ENCODE data around the gene NVL.

NVL gene

DNA sequence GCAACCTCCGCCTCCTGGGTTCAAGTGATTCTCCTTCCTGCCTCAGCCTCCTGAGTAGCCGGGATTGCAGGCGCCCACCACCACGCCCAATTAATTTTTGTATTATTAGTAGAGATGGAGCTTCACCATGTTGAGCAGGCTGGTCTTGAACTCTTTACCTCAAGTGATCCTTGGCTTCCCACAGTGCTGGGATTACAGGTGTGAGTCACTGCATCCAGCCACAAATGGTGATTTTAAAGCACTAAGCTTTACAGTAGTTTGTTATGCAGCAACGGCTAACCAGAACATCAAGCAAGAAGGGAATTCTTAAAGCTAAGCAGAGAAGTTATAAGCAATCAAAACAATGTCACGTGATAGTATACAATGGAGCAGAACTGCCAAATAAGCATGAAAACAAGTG, 65.7 kb downstream of the NVL start:
- TF ChIP-seq MAX (IDR thresholded peaks at IDR 0.05): no peak
- no peak for TF ChIP-seq TCF12 (IDR thresholded peaks at IDR 0.05; ENCODE audit: low read depth)
- no peak for TF ChIP-seq REST (IDR thresholded peaks at IDR 0.05; ENCODE audit: low read depth)

GRCh38 chr1:224262373-224263054, 67.5 kb downstream of the NVL start:
- TF ChIP-seq CREB1 (IDR thresholded peaks at IDR 0.05; ENCODE audit: low read depth) (no peak), YY1 (IDR thresholded peaks at IDR 0.05; ENCODE audit: low read depth) (no peak), NFIC (IDR thresholded peaks at IDR 0.05) (no peak), CEBPB (IDR thresholded peaks at IDR 0.05) (no peak)

DNA sequence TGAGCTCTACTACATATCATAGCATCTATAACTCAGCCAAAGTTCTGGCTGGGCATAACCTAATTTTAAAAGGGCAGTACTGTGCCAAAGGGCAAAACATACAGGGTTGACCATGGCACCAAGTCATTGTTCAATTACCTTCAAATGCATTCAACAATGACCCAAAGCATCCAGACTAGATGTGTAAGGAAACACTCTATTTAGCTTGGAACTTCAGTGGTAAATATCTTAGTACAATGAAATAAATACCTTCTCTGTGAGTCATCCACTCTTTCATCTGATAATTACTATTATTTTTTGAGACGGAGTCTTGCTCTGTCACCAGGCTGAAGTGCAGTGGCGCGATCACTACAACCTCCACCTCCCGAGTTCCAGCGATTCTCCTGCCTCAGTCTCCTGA, 70.0 kb downstream of the NVL start:
- TF ChIP-seq EP300 (IDR thresholded peaks at IDR 0.05; ENCODE audit: borderline replicate concordance) (no peak), RAD21 (IDR thresholded peaks at IDR 0.05; ENCODE audit: low read depth) (no peak), TAF1 (IDR thresholded peaks at IDR 0.05; ENCODE audit: low read depth) (no peak), EGR1 (IDR thresholded peaks at IDR 0.05) (no peak), ZBTB7A (IDR thresholded peaks at IDR 0.05; ENCODE audit: low read depth) (no peak), REST (IDR thresholded peaks at IDR 0.05; ENCODE audit: low read depth) (no peak)

DNA sequence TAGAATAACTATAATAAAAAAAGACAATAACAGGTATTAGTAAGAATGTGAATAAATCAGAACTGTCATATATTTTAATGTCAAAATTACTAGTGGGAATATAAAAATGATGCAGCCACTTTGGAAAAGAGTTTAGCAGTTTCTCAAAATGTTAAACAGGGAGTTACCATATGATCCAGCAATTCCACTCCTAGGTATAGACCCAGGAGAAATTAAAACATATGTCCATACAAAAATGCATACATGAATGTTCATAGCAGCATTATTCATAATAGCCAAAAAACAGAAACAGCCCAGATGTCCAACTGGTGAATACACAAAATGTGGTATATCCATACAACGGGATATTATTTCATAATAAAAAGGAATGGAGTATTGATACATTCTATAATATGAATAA, 71.6 kb downstream of the NVL start:
- no peak for TF ChIP-seq TEAD4 (IDR thresholded peaks at IDR 0.05)
- TF ChIP-seq FOXM1 (IDR thresholded peaks at IDR 0.05; ENCODE audit: borderline replicate concordance, low read depth): no peak
- TF ChIP-seq USF1 (IDR thresholded peaks at IDR 0.05): no peak
- TF ChIP-seq CREB1 (IDR thresholded peaks at IDR 0.05; ENCODE audit: low read depth): no peak
- no peak for TF ChIP-seq NFIC (IDR thresholded peaks at IDR 0.05)
- TF ChIP-seq REST (IDR thresholded peaks at IDR 0.05; ENCODE audit: low read depth): no peak
- TF ChIP-seq TAF1 (IDR thresholded peaks at IDR 0.05; ENCODE audit: low read depth): no peak
- no peak for TF ChIP-seq EGR1 (IDR thresholded peaks at IDR 0.05)
- no peak for TF ChIP-seq MAX (IDR thresholded peaks at IDR 0.05)
- no peak for TF ChIP-seq TCF12 (IDR thresholded peaks at IDR 0.05; ENCODE audit: low read depth)
- no peak for TF ChIP-seq EP300 (IDR thresholded peaks at IDR 0.05; ENCODE audit: borderline replicate concordance)
- no peak for TF ChIP-seq YY1 (IDR thresholded peaks at IDR 0.05; ENCODE audit: low read depth)
- no peak for TF ChIP-seq RAD21 (IDR thresholded peaks at IDR 0.05; ENCODE audit: low read depth)
- no peak for TF ChIP-seq CEBPB (IDR thresholded peaks at IDR 0.05)
- no peak for TF ChIP-seq ZBTB7A (IDR thresholded peaks at IDR 0.05; ENCODE audit: low read depth)

- TF ChIP-seq REST (IDR thresholded peaks at IDR 0.05; ENCODE audit: low read depth): no peak
- no peak for TF ChIP-seq CREB1 (IDR thresholded peaks at IDR 0.05; ENCODE audit: low read depth)
- no peak for TF ChIP-seq EP300 (IDR thresholded peaks at IDR 0.05; ENCODE audit: borderline replicate concordance)
- no peak for TF ChIP-seq MAX (IDR thresholded peaks at IDR 0.05)
- no peak for TF ChIP-seq USF1 (IDR thresholded peaks at IDR 0.05)
- TF ChIP-seq ZBTB7A (IDR thresholded peaks at IDR 0.05; ENCODE audit: low read depth): no peak
- no peak for TF ChIP-seq FOXM1 (IDR thresholded peaks at IDR 0.05; ENCODE audit: borderline replicate concordance, low read depth)
- no peak for TF ChIP-seq CEBPB (IDR thresholded peaks at IDR 0.05)
Observed at GRCh38 chr1:224256640-224257039, 73.3 kb downstream of the NVL start.

Data from Ishikawa (cell line).